Measurements from ENCODE around the gene STK32B. TPM values are rescaled to one million over a fixed set of nuclear protein-coding genes. Genes with fewer than 3 reads are reported as not detected.

Gene STK32B
- total and polyA plus RNA-seq, 4 donors, result 0.02 to 0.28 (median 0.08) TPM; not detected in 1

DNA sequence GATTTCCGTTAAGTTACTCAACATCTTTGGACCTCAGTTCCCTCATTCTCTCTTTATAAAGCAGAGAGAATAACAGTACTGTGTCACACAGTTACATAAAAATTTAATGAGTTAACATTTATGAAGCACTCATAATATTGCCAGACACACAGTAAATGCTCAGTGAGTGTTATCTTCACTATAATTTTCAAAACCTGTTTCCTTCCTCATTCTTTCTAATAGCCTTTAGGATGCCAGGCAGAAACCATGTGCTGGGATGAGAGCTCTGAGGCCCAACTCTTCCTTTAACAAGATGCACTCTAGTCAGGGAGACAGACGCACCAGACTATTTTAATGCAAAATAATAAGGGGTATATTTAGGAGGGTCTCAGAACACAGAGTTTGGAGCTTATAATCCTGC, 208.2 kb downstream of the STK32B start:
- no peak overlapping the region for H3K27ac ChIP-seq (ENCODE audit: low read depth in 1 of 2, low read length in 2 of 2)
- H3K4me1 ChIP-seq (ENCODE audit: control insufficient read depth in 4 of 4, insufficient read depth in 4 of 4, low read length in 3 of 4), result no peaks in the 10 kb centered on the region
- H3K4me3 ChIP-seq (ENCODE audit: low read depth in 1 of 3, low read length in 3 of 3), result no peak overlapping the region
- H3K9ac ChIP-seq (ENCODE audit: low read depth in 1 of 2, low read length in 2 of 2), result no peak overlapping the region
- no peak for DNase-seq (ENCODE audit: low spot score)
- peaks cover 0 to 10% (median 0%) of the 10 kb centered on the region in 4 donors for H3K27me3 ChIP-seq (ENCODE audit: control insufficient read depth in 4 of 4, insufficient read depth in 4 of 4, low read length in 3 of 4)
- WGBS, result 67% methylated on average over 2 of the region's 2 CpGs
- H3K9me3 ChIP-seq (ENCODE audit: control insufficient read depth in 4 of 4, low read length in 3 of 4), result no peaks in the 10 kb centered on the region
- TF ChIP-seq NR2F2 (IDR thresholded peaks at IDR 0.05) (no peak), YY1 (IDR thresholded peaks at IDR 0.05) (no peak), HNF4G (IDR thresholded peaks at IDR 0.05) (no peak), TAF1 (conservative IDR thresholded peaks at IDR 0.05) (no peak), RAD21 (IDR thresholded peaks at IDR 0.05) (no peak), MAX (IDR thresholded peaks at IDR 0.05) (no peak), RXRA (IDR thresholded peaks at IDR 0.05) (no peak), JUND (IDR thresholded peaks at IDR 0.05) (no peak), GABPA (IDR thresholded peaks at IDR 0.05 in 1 of 2, conservative IDR thresholded peaks at IDR 0.05 in 1 of 2) (no peak), SP1 (IDR thresholded peaks at IDR 0.05) (no peak), REST (IDR thresholded peaks at IDR 0.05) (no peak), FOXA2 (IDR thresholded peaks at IDR 0.05) (no peak), EGR1 (IDR thresholded peaks at IDR 0.05; ENCODE audit: low read depth in 2 of 2) (no peak), HNF4A (conservative IDR thresholded peaks at IDR 0.05) (no peak), FOXA1 (IDR thresholded peaks at IDR 0.05) (no peak)
- TF ChIP-seq, protein P1, sequence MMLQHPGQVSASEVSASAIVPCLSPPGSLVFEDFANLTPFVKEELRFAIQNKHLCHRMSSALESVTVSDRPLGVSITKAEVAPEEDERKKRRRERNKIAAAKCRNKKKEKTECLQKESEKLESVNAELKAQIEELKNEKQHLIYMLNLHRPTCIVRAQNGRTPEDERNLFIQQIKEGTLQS (IDR thresholded peaks at IDR 0.05), result no peak
- TF ChIP-seq, protein P2, sequence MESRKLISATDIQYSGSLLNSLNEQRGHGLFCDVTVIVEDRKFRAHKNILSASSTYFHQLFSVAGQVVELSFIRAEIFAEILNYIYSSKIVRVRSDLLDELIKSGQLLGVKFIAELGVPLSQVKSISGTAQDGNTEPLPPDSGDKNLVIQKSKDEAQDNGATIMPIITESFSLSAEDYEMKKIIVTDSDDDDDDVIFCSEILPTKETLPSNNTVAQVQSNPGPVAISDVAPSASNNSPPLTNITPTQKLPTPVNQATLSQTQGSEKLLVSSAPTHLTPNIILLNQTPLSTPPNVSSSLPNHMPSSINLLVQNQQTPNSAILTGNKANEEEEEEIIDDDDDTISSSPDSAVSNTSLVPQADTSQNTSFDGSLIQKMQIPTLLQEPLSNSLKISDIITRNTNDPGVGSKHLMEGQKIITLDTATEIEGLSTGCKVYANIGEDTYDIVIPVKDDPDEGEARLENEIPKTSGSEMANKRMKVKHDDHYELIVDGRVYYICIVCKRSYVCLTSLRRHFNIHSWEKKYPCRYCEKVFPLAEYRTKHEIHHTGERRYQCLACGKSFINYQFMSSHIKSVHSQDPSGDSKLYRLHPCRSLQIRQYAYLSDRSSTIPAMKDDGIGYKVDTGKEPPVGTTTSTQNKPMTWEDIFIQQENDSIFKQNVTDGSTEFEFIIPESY (IDR thresholded peaks at IDR 0.05), result no peak
- H3K36me3 ChIP-seq (ENCODE audit: control insufficient read depth in 4 of 4, insufficient read depth in 3 of 4, low read depth in 1 of 4, low read length in 3 of 4), result no peaks in the 10 kb centered on the region

DNA sequence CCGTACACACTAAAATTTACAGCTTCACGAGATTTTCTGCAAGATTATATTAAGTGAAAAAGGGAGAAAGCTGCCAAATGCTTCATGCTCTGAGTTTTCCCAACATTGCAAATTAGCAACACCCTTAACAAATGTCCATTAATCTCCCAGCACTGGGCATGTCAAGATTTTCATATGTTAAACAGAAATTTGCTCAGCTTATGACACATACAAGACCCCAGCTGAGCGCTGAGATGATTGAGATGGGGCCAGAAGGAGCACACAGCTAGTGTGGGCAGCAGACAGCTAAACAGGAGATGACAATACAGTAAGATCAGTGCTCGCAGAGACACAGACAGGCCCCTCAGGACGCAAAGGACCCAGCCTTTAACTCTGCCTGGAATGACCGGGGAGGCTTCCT, 208.8 kb downstream of the STK32B start:
- H3K9me3 ChIP-seq (ENCODE audit: control insufficient read depth in 4 of 4, low read length in 3 of 4), result no peaks in the 10 kb centered on the region
- H3K4me1 ChIP-seq (ENCODE audit: control insufficient read depth in 4 of 4, insufficient read depth in 4 of 4, low read length in 3 of 4), result no peaks in the 10 kb centered on the region
- peaks cover 0 to 10% (median under 1%) of the 10 kb centered on the region in 4 donors for H3K27me3 ChIP-seq (ENCODE audit: control insufficient read depth in 4 of 4, insufficient read depth in 4 of 4, low read length in 3 of 4)
- no peak overlapping the region for H3K4me3 ChIP-seq (ENCODE audit: low read depth in 1 of 3, low read length in 3 of 3)
- H3K36me3 ChIP-seq (ENCODE audit: control insufficient read depth in 4 of 4, insufficient read depth in 3 of 4, low read depth in 1 of 4, low read length in 3 of 4), result no peaks in the 10 kb centered on the region
- no peak overlapping the region for H3K9ac ChIP-seq (ENCODE audit: low read depth in 1 of 2, low read length in 2 of 2)
- WGBS, result 81% methylated on average over 6 of the region's 6 CpGs
- no peak for DNase-seq (ENCODE audit: low spot score)
- no peak overlapping the region for H3K27ac ChIP-seq (ENCODE audit: low read depth in 1 of 2, low read length in 2 of 2)
- TF ChIP-seq HNF4A (conservative IDR thresholded peaks at IDR 0.05) (no peak), MAX (IDR thresholded peaks at IDR 0.05) (no peak), JUND (IDR thresholded peaks at IDR 0.05) (no peak), RXRA (IDR thresholded peaks at IDR 0.05) (no peak), YY1 (IDR thresholded peaks at IDR 0.05) (no peak), TAF1 (conservative IDR thresholded peaks at IDR 0.05) (no peak), NR2F2 (IDR thresholded peaks at IDR 0.05) (no peak), GABPA (IDR thresholded peaks at IDR 0.05 in 1 of 2, conservative IDR thresholded peaks at IDR 0.05 in 1 of 2) (no peak), CTCF (IDR thresholded peaks at IDR 0.05; ENCODE audit: low read depth, low read length, missing input control) (no peak), REST (IDR thresholded peaks at IDR 0.05) (no peak), RAD21 (IDR thresholded peaks at IDR 0.05) (no peak), HNF4G (IDR thresholded peaks at IDR 0.05) (no peak), FOXA1 (IDR thresholded peaks at IDR 0.05) (no peak)

All from liver (tissue), 9 donors.